DOHH2 (cell line): ENCODE results near the gene CAPN3.

Experiments used
- CTCF ChIP-seq: fragments of 200-600 bp; sonication (generic); IDR thresholded peaks from one replicate; pipeline ENCODE4 v1.5.1; 2014; ENCODE audit warnings: antibody characterized with exemption, mild to moderate bottlenecking, low read depth, low read length; ENCODE audit not compliant: poor library complexity, severe bottlenecking
- EZH2phosphoT487 ChIP-seq: fragments of 200-600 bp; sonication (generic); IDR thresholded peaks from 2 replicates; pipeline ENCODE4 v1.6.1; 2017; ENCODE audit warnings: borderline replicate concordance, mild to moderate bottlenecking, antibody characterized with exemption, low read length, moderate library complexity, mixed read lengths

- TF ChIP-seq CTCF, result no peak
- TF ChIP-seq EZH2phosphoT487, result no peak
Observed at GRCh38 chr15:42365921-42366550, 6.7 kb downstream of the CAPN3 start.
